SK-N-SH (cell line): Measurements from ENCODE around the gene RYR3. TPM values are rescaled to one million over a fixed set of nuclear protein-coding genes. Genes with fewer than 3 reads are reported as not detected.

Experiments
- CTCF ChIA-PET: fragments of 300-600, 350-600 bp; formaldehyde crosslinking; extraction: SDS; loops from one replicate; lab custom pipeline; 2021; lab: Yijun Ruan, JAX
- POLR2A ChIA-PET: fragments of 350-600 bp; sonication (Branson Sonifier 250); formaldehyde crosslinking; extraction: SDS; loops from one replicate; lab custom pipeline; 2020; ENCODE audit warnings: antibody characterized with exemption, inconsistent platforms; lab: Yijun Ruan, JAX
- DNase-seq: peaks from one replicate; pipeline ENCODE4 v3.0.0; 2012
- H2AFZ ChIP-seq: fragments of 200-600 bp; sonication (generic); 2 replicates; pipeline ENCODE4 v1.8.1; 2016; ENCODE audit warnings: antibody characterized with exemption, mild to moderate bottlenecking, low read depth
- H3F3A ChIP-seq: fragments of 200-600 bp; sonication (generic); replicated peaks from 2 replicates; pipeline ENCODE3; 2016; ENCODE audit warnings: antibody characterized with exemption, mild to moderate bottlenecking; ENCODE audit not compliant: insufficient read depth
- H3K27ac ChIP-seq, 2 experiments: fragments of 200-500 bp in 1 of 2; fragments of 200-600 bp in 1 of 2; sonication (Bioruptor generic) in 1 of 2; sonication (generic), shearing (Covaris generic) in 1 of 2; 2 replicates each; pipeline versions ENCODE4 v1.5.1 to v1.6.1; 2014 to 2016; ENCODE audit warnings: low read depth in 2 of 2, inconsistent platforms in 1 of 2, low read length in 1 of 2, mild to moderate bottlenecking in 1 of 2, mixed read lengths in 1 of 2
- H3K27me3 ChIP-seq: fragments of 200-600 bp; sonication (generic), shearing (Covaris generic); 2 replicates; pipeline ENCODE4 v1.6.1; 2016; ENCODE audit warnings: mixed run types; ENCODE audit not compliant: insufficient read depth
- H3K36me3 ChIP-seq, 2 experiments: fragments of 200-500 bp in 1 of 2; fragments of 200-600 bp in 1 of 2; sonication (Bioruptor generic) in 1 of 2; sonication (generic) in 1 of 2; replicated peaks in 1 of 2; 2 replicates each; pipeline versions ENCODE3 to v1.5.1; 2014 to 2016; ENCODE audit warnings: low read length in 1 of 2, mild to moderate bottlenecking in 1 of 2; ENCODE audit not compliant: insufficient read depth in 2 of 2, control insufficient read depth in 1 of 2
- H3K4me1 ChIP-seq, 2 experiments: fragments of 200-500 bp in 1 of 2; fragments of 200-600 bp in 1 of 2; sonication (Bioruptor generic) in 1 of 2; sonication (generic), shearing (Covaris generic) in 1 of 2; 2 replicates each; pipeline versions ENCODE4 v1.5.1 to v1.6.1; 2014 to 2016; ENCODE audit warnings: low read depth in 1 of 2, low read length in 1 of 2, mixed run types in 1 of 2; ENCODE audit not compliant: insufficient read depth in 2 of 2, control insufficient read depth in 1 of 2
- H3K4me2 ChIP-seq: fragments of 200-600 bp; sonication (generic), shearing (Covaris generic); 2 replicates; pipeline ENCODE4 v1.6.1; 2017; ENCODE audit warnings: mixed run types
- H3K4me3 ChIP-seq, 2 experiments: fragments of 200-500 bp in 1 of 2; fragments of 200-600 bp in 1 of 2; sonication (Bioruptor generic) in 1 of 2; sonication (generic), shearing (Covaris generic) in 1 of 2; 2 replicates each; pipeline versions ENCODE4 v1.5.1 to v1.8.1; 2014 to 2016; ENCODE audit warnings: low read depth in 2 of 2, inconsistent platforms in 1 of 2, low read length in 1 of 2, mild to moderate bottlenecking in 1 of 2, mixed read lengths in 1 of 2, moderate library complexity in 1 of 2
- H3K79me2 ChIP-seq: fragments of 200-600 bp; sonication (generic); 2 replicates; pipeline ENCODE4 v1.8.1; 2017; ENCODE audit warnings: mild to moderate bottlenecking; ENCODE audit not compliant: insufficient read depth
- H3K9ac ChIP-seq: fragments of 200-600 bp; sonication (generic); 2 replicates; pipeline ENCODE4 v1.6.1; 2017; ENCODE audit warnings: mixed run types
- H3K9me2 ChIP-seq: fragments of 200-600 bp; sonication (generic); 2 replicates; pipeline ENCODE4 v1.6.1; 2017; ENCODE audit warnings: mixed run types
- H3K9me3 ChIP-seq: fragments of 200-600 bp; sonication (generic); 2 replicates; pipeline ENCODE4 v1.6.1; 2017; ENCODE audit warnings: mixed run types, mild to moderate bottlenecking, moderate library complexity
- H4K20me1 ChIP-seq: fragments of 200-600 bp; sonication (generic); 2 replicates; pipeline ENCODE4 v1.6.1; 2017; ENCODE audit warnings: mild to moderate bottlenecking, mixed run types; ENCODE audit not compliant: insufficient read depth
- CHD2 ChIP-seq: fragments of 150-350 bp; IDR thresholded peaks from 2 replicates; pipeline ENCODE4 v1.6.1; 2018; ENCODE audit warnings: low read length; ENCODE audit not compliant: partially characterized antibody
- ELF1 ChIP-seq: IDR thresholded peaks from 2 replicates; pipeline ENCODE4 v1.4.0; 2012
- EP300 ChIP-seq, 2 experiments: IDR thresholded peaks; 2 replicates each; pipeline versions ENCODE4 v1.4.0 to v1.6.1; 2012; ENCODE audit warnings: borderline replicate concordance in 1 of 2, low read depth in 1 of 2, low read length in 1 of 2
- FOXJ3 ChIP-seq: sonication (generic); formaldehyde crosslinking; IDR thresholded peaks from 2 replicates; pipeline ENCODE4 v1.5.1; 2020; ENCODE audit warnings: mild to moderate bottlenecking, missing genetic modification reagents
- FOXM1 ChIP-seq: IDR thresholded peaks from 2 replicates; pipeline ENCODE4 v1.4.0; 2012; ENCODE audit warnings: low read depth, mild to moderate bottlenecking
- GABPA ChIP-seq: IDR thresholded peaks from 2 replicates; pipeline ENCODE4 v1.4.0; 2012; ENCODE audit warnings: low read depth, mild to moderate bottlenecking
- GATA2 ChIP-seq: sonication (generic); formaldehyde crosslinking; IDR thresholded peaks from 2 replicates; pipeline ENCODE4 v1.5.0; 2020; ENCODE audit warnings: mild to moderate bottlenecking, missing genetic modification reagents
- JUND ChIP-seq: IDR thresholded peaks from 2 replicates; pipeline ENCODE4 v1.4.0; 2012
- MEF2A ChIP-seq: IDR thresholded peaks from 2 replicates; pipeline ENCODE4 v1.4.0; 2012; ENCODE audit warnings: low read depth, borderline replicate concordance
- MXI1 ChIP-seq: IDR thresholded peaks from 2 replicates; pipeline ENCODE4 v1.6.1; 2012; ENCODE audit warnings: mild to moderate bottlenecking, low read depth, low read length, improper control_type of control experiment
- NRF1 ChIP-seq: IDR thresholded peaks from 2 replicates; pipeline ENCODE4 v1.6.1; 2012; ENCODE audit warnings: low read depth, mild to moderate bottlenecking, low read length
- RCOR1 ChIP-seq: fragments of 150-350 bp; IDR thresholded peaks from 2 replicates; pipeline ENCODE4 v1.6.1; 2017; ENCODE audit warnings: antibody characterized with exemption, low read length
- RXRA ChIP-seq: IDR thresholded peaks from 2 replicates; pipeline ENCODE4 v1.4.0; 2012; ENCODE audit warnings: low read depth, mild to moderate bottlenecking, borderline replicate concordance
- TCF12 ChIP-seq: IDR thresholded peaks from 2 replicates; pipeline ENCODE4 v1.4.0; 2012
- YY1 ChIP-seq: IDR thresholded peaks from 2 replicates; pipeline ENCODE4 v1.4.0; 2012; ENCODE audit warnings: low read depth, mild to moderate bottlenecking
- WGBS: methylation state at CpG from one replicate; pipeline ENCODE4 v1.1.6; 2017; ENCODE audit warnings: low lambda C conversion rate; 5-methylcytosine and 5-hydroxymethylcytosine counted together
- polyA plus RNA-seq, 3 experiments: library from polyadenylated mRNA; depleted of rRNA; stranded (reverse); fragments of >200 nt; gene quantifications; 2 replicates each; pipeline ENCODE4 v1.2.3, GENCODE V29; 2012
- TF ChIP-seq, protein P1 (sequence below): IDR thresholded peaks from 2 replicates; pipeline ENCODE4 v1.4.0; 2012; ENCODE audit warnings: low read depth, borderline replicate concordance
- TF ChIP-seq, protein P2 (sequence below): fragments of 150-350 bp; IDR thresholded peaks from 2 replicates; pipeline ENCODE4 v1.6.1; 2016; ENCODE audit warnings: mild to moderate bottlenecking, low read depth, low read length

The RYR3 gene
- polyA plus RNA-seq, 1 of the 3 experiments (the other 2 are of a cell fraction): 0.02 TPM

DNA sequence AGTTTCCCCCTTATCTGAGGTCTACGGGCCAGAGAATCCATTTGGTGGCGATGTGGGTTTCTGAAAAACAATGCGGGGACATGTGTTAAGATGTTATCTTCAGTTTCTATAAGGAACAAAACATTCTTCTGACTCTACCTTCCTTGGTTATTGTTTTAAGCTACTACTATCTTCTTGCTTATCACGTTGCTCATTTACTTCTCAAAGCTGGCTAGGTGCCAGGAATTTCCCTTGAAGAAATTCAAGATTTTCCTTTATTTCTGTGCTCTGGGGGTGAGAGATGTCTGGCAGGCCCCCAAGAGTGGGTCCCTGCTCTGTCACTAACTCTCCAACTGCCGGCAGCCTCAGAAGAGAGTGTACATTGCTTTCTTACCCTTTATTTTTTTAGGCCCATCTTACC lies 119.8 kb downstream of the RYR3 start:
- no peak overlapping the region for H2AFZ ChIP-seq
- no peaks in the 10 kb centered on the region for H3K27me3 ChIP-seq
- no peaks in the 10 kb centered on the region for H3K9me3 ChIP-seq
- H3K4me2 ChIP-seq: no peak overlapping the region
- H3K27ac ChIP-seq: no peak overlapping the region
- POLR2A ChIA-PET: no interaction called here
- no peaks in the 10 kb centered on the region for H4K20me1 ChIP-seq
- H3K79me2 ChIP-seq: no peaks in the 10 kb centered on the region
- H3K4me3 ChIP-seq: no peak overlapping the region
- H3K36me3 ChIP-seq: no peaks in the 10 kb centered on the region
- no peak for DNase-seq
- WGBS: 62% methylated on average over 5 of the region's 5 CpGs
- H3F3A ChIP-seq: no peaks in the 10 kb centered on the region
- no peak overlapping the region for H3K9ac ChIP-seq
- H3K9me2 ChIP-seq: no peaks in the 10 kb centered on the region
- CTCF ChIA-PET: interaction anchor here (0.6 kb wide), 1 partner anchor 13 kb away, joined by 3 read pairs; no protein-coding TSS in a partner anchor
- H3K4me1 ChIP-seq: no peaks in the 10 kb centered on the region
- TF ChIP-seq MXI1 (no peak), RXRA (no peak), FOXM1 (no peak), CHD2 (no peak), GATA2 (CRISPR knock-in tag) (no peak), JUND (no peak), EP300 (IDR thresholded peaks at IDR 0.05; ENCODE audit: borderline replicate concordance in 1 of 2, low read depth in 1 of 2, low read length in 1 of 2) (no peak), YY1 (no peak), FOXJ3 (CRISPR knock-in tag) (no peak), TCF12 (no peak), MEF2A (no peak)
- TF ChIP-seq, protein P1, sequence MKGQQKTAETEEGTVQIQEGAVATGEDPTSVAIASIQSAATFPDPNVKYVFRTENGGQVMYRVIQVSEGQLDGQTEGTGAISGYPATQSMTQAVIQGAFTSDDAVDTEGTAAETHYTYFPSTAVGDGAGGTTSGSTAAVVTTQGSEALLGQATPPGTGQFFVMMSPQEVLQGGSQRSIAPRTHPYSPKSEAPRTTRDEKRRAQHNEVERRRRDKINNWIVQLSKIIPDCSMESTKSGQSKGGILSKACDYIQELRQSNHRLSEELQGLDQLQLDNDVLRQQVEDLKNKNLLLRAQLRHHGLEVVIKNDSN: no peak

DNA sequence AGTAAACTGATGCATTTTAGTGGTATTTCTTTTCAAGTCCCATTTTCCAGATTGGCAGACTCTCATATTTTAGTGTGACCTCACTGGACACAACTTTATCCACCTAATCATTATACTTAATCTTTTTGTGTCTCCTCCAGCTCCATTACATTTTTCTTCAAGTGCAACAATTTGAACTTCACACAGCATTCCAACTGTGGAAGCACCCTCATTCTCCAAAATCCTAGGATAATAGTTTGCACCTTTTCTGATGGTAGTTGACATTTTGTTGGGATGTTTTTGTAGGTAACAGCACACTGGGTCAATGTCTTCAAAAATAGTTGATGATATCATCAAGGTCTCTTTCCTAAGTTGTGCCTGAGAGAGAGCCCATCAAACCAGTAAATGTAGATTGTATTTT lies 123.1 kb downstream of the RYR3 start:
- Histone ChIP-seq H3K4me1 (no peaks in the 10 kb centered on the region), H3K9me3 (no peaks in the 10 kb centered on the region), H3K9ac (no peak overlapping the region), H2AFZ (no peak overlapping the region), H3K9me2 (no peaks in the 10 kb centered on the region), H3K4me3 (no peak overlapping the region), H3F3A (no peaks in the 10 kb centered on the region), H3K79me2 (no peaks in the 10 kb centered on the region), H3K27ac (no peak overlapping the region), H4K20me1 (no peaks in the 10 kb centered on the region), H3K27me3 (no peaks in the 10 kb centered on the region), H3K4me2 (no peak overlapping the region), H3K36me3 (no peaks in the 10 kb centered on the region)
- ChIA-PET CTCF (no interaction called here), POLR2A (no interaction called here)
- TF ChIP-seq GABPA (no peak), RCOR1 (no peak), EP300 (IDR thresholded peaks at IDR 0.05; ENCODE audit: borderline replicate concordance in 1 of 2, low read depth in 1 of 2, low read length in 1 of 2) (no peak), YY1 (no peak), FOXM1 (no peak), CHD2 (no peak), GATA2 (CRISPR knock-in tag) (no peak), FOXJ3 (CRISPR knock-in tag) (no peak), NRF1 (no peak), JUND (no peak), ELF1 (no peak)
- TF ChIP-seq, protein P2, sequence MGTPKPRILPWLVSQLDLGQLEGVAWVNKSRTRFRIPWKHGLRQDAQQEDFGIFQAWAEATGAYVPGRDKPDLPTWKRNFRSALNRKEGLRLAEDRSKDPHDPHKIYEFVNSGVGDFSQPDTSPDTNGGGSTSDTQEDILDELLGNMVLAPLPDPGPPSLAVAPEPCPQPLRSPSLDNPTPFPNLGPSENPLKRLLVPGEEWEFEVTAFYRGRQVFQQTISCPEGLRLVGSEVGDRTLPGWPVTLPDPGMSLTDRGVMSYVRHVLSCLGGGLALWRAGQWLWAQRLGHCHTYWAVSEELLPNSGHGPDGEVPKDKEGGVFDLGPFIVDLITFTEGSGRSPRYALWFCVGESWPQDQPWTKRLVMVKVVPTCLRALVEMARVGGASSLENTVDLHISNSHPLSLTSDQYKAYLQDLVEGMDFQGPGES: no peak
- DNase-seq: no peak
